Measurements from ENCODE around the gene NRG2.

GRCh38 chr5:139849942-139850341 is 193.2 kb downstream of the NRG2 start:
- TF ChIP-seq CTCF (IDR thresholded peaks at IDR 0.05) = no peak
- no peak for TF ChIP-seq POLR2A (IDR thresholded peaks at IDR 0.05)
- no peak for TF ChIP-seq EP300 (IDR thresholded peaks at IDR 0.05)

All from ovary (tissue), 3 donors.